T-helper 9 cell (primary cell): ENCODE data around the gene MIR17HG.
A peak's percentile ranks its signal among the peaks of the same experiment; 100 is the strongest.

ENCODE experiments used
- DNase-seq: peaks from one replicate; pipeline ENCODE4 v3.0.0-alpha.2; 2020

Gene MIR17HG

GRCh38 chr13:91369441-91369831 is 21.9 kb downstream of the MIR17HG start:
- no peak for DNase-seq

DNA sequence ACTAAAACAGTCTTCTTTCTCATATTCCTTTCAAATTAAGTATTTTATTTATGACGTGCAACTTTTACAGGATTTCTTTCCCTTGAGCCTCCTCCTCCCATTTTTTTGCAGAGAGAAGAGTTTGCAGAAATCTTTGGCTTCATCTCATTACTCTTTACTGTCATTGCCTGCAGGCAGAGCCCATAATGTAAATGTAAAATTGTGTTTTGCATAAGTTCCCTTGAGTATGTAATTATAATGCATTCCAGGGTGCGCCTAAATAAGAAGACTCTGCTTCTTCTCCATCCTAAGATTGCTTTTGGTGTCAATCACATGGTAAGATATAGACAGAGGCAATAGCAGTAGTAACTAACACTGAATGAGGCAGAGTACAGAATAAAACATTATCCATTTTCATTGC is 23.0 kb downstream of the MIR17HG start:
- no peak for DNase-seq

GRCh38 chr13:91372911-91373310 is 25.4 kb downstream of the MIR17HG start:
- DNase-seq = no peak

GRCh38 chr13:91375116-91375729 is 27.7 kb downstream of the MIR17HG start:
- DNase-seq = no peak

- no peak for DNase-seq
Observed at GRCh38 chr13:91381371-91381770, 33.9 kb downstream of the MIR17HG start.

- DNase-seq = no peak
Observed at GRCh38 chr13:91383836-91384235, 36.3 kb downstream of the MIR17HG start.

GRCh38 chr13:91384896-91385295 is 37.4 kb downstream of the MIR17HG start:
- no peak for DNase-seq

GRCh38 chr13:91389186-91389585 is 41.7 kb downstream of the MIR17HG start:
- DNase-seq = no peak

GRCh38 chr13:91397595-91397994 is 50.1 kb downstream of the MIR17HG start:
- no peak for DNase-seq

GRCh38 chr13:91398413-91399188 is 51.1 kb downstream of the MIR17HG start, which contains the start of gene GPC5:
Gene GPC5 (plus strand): TSS chr13:91398621.
- peak; percentile 79 for DNase-seq

DNA sequence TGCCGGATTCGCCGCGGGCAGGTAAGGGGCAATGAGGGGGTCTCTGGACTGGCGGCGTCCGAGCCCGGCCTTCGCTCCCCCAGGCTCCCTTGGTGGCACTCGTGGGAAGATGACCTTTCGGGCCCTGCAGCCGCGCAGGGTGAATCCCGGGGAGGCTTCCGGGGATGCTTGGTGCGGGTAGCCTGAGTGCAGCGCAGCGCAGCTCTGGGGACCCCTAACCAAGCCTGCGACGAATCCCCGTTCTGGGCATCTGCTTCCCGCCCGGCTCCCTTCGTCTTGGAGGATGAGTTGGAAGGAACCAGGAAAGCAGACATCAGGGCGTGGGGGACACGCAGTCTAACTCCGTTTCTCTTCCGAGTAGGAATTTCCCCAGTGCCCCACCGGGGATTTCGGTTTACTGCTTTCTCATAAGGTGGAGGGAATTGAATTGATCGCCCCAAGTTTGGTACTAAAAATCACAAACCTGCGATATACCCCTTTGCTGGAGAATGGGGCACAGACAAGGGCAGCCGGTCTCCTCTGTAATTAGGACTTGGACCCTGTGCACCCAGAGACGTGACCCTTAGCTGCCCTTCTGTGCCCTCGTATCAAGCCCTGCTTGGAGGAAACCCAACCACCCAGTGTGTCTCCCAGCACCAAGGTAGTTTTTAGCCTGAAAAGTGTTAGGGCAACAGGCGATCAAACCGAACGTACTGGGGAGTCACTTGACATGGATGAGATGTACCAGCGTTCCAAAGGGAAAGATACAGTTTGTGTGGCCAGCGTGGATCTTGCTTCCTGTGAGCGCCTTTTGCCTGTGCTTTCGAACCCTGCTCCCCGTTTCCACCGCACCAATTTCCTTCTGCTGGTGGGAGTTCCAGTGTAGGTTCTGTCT is 51.9 kb downstream of the MIR17HG start:
- no peak for DNase-seq

GRCh38 chr13:91400063-91400399 is 52.5 kb downstream of the MIR17HG start:
- no peak for DNase-seq

DNA sequence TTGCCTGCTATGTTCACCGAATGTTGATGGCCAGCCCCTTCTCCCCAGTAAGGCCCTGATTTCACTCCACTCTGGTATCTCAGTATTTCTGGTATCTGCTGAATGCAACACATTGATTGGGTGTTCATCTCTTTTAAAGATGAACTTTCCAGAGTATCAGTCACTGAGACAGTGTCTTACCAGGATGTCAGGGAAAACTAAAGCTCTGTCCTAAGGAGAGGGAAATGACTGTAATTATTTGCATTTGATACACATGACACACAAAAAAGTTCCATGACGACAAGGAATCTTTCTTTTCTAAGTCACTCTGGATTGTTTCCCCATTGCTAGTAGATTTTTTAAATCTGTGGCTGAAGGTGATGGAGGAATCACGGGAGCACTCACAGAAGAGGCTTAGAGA is 53.2 kb downstream of the MIR17HG start:
- no peak for DNase-seq

DNA sequence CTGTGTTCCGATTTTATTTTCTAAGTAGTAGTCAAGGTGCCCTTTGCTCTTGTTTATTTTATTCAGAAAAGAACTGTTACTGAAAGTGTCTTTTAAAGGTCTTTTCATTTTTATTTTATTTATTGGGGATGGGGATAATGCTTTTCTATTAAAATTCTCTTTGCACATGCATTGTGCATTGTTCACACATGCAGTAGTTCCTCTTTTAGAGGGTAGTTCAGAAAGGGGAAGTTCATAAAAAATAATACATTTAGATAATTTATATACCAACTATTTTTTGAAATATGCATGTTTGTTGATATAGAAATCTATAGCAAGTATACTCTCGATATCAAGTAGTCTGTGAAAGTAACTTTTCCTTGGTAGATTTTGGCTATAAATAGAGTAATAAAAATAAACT is 54.4 kb downstream of the MIR17HG start:
- DNase-seq = no peak
